Mammary epithelial cell (primary cell): ENCODE data around the gene KRTAP5-7.

Experiments used
- EZH2 ChIP-seq: IDR thresholded peaks from 2 replicates; pipeline ENCODE4 v1.6.1; 2012; ENCODE audit warnings: low read length, inconsistent platforms, borderline replicate concordance
- TF ChIP-seq, protein P1 (sequence below), 2 donors: IDR thresholded peaks in 1 of 2; conservative IDR thresholded peaks in 1 of 2; 2 replicates each; pipeline ENCODE4 v1.5.1; 2011 to 2012; ENCODE audit warnings: inconsistent platforms in 2 of 2, low read length in 2 of 2, mild to moderate bottlenecking in 2 of 2, control low read depth in 1 of 2, low read depth in 1 of 2; ENCODE audit not compliant: insufficient read depth in 1 of 2; ENCODE audit errors: extremely low read depth in 1 of 2

- TF ChIP-seq, protein P1, sequence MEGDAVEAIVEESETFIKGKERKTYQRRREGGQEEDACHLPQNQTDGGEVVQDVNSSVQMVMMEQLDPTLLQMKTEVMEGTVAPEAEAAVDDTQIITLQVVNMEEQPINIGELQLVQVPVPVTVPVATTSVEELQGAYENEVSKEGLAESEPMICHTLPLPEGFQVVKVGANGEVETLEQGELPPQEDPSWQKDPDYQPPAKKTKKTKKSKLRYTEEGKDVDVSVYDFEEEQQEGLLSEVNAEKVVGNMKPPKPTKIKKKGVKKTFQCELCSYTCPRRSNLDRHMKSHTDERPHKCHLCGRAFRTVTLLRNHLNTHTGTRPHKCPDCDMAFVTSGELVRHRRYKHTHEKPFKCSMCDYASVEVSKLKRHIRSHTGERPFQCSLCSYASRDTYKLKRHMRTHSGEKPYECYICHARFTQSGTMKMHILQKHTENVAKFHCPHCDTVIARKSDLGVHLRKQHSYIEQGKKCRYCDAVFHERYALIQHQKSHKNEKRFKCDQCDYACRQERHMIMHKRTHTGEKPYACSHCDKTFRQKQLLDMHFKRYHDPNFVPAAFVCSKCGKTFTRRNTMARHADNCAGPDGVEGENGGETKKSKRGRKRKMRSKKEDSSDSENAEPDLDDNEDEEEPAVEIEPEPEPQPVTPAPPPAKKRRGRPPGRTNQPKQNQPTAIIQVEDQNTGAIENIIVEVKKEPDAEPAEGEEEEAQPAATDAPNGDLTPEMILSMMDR (conservative IDR thresholded peaks at IDR 0.05 in 1 of 2, IDR thresholded peaks at IDR 0.05 in 1 of 2; ENCODE audit: extremely low read depth in 1 of 2, insufficient read depth in 1 of 2, low read depth in 1 of 2, low read length in 2 of 2): no peak
- no peak for TF ChIP-seq EZH2
These were observed 24.6 kb downstream of the KRTAP5-7 start for GRCh38 chr11:71551711-71552110.
